ENCODE data around the gene USP49.

GRCh38 chr6:41892921-41893564, 2.1 kb downstream of the USP49 start:
- TF ChIP-seq CTCF (IDR thresholded peaks at IDR 0.05) (no peak), POLR2A (IDR thresholded peaks at IDR 0.05) (no peak)

All from uterus (tissue), 2 donors.